Measurements from ENCODE around the gene NUTF2. TPM values are rescaled to one million over a fixed set of nuclear protein-coding genes. Genes with fewer than 3 reads are reported as not detected.

NUTF2 gene
- total and polyA plus RNA-seq, 2 of the 8 experiments (the other 6 are each of a cell fraction or from before 2014, with no cell fraction given) = 219 to 377 TPM

DNA sequence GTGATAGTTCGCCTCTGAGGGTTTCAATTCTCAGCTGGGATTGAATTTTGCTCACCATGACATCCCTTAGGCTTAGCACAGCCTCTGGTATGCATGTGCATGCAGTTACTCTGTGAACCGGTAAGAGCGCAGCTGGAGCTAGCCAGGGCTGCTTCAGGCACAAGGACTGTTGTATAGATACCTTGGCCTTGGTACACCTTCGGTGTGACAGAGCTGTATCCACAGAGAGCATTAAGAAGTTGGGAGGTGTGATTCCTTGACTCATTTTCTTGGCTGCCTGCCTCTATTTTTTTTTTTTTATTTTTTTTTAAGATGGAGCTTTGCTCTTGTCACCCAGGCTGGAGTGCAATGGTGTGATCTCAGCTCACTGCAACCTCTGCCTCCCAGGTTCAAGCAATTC lies 2.2 kb upstream of the NUTF2 start (continued):
- TF ChIP-seq NRF1 (IDR thresholded peaks at IDR 0.05; ENCODE audit: low read depth, low read length) (no peak), BCL11A (IDR thresholded peaks at IDR 0.05; ENCODE audit: low read depth in 2 of 2, low read length in 2 of 2) (no peak), SUZ12 (IDR thresholded peaks at IDR 0.05; ENCODE audit: low read length) (no peak)
